GM23248 (cell line): ENCODE measurements around the gene GLP1R. TPM values are rescaled to one million over a fixed set of nuclear protein-coding genes. Genes with fewer than 3 reads are reported as not detected.

Source experiments
- DNase-seq: peaks from one replicate; pipeline ENCODE4 v3.0.0-alpha.2; 2015
- H2AFZ ChIP-seq: fragments of 200-600 bp; sonication (generic); 2 replicates; pipeline ENCODE4 v1.6.1; 2016; ENCODE audit warnings: antibody characterized with exemption
- H3F3A ChIP-seq: fragments of 200-600 bp; sonication (generic); 2 replicates; pipeline ENCODE4 v1.6.1; 2016; ENCODE audit warnings: mild to moderate bottlenecking, antibody characterized with exemption, mixed run types; ENCODE audit not compliant: insufficient read depth
- H3K27ac ChIP-seq: fragments of 200-600 bp; sonication (generic); 2 replicates; pipeline ENCODE4 v1.5.1; 2016; ENCODE audit warnings: mild to moderate bottlenecking
- H3K27me3 ChIP-seq: fragments of 200-600 bp; sonication (generic); replicated peaks from 2 replicates; pipeline ENCODE4 v1.6.1; 2016; ENCODE audit warnings: mild to moderate bottlenecking; ENCODE audit not compliant: insufficient read depth
- H3K36me3 ChIP-seq: fragments of 200-600 bp; sonication (generic); 2 replicates; pipeline ENCODE4 v1.6.1; 2016; ENCODE audit warnings: low read depth, mild to moderate bottlenecking
- H3K4me1 ChIP-seq: fragments of 200-600 bp; sonication (generic); 2 replicates; pipeline ENCODE4 v1.6.1; 2016; ENCODE audit warnings: mild to moderate bottlenecking; ENCODE audit not compliant: insufficient read depth
- H3K4me2 ChIP-seq: fragments of 200-600 bp; sonication (generic); one replicate; pipeline ENCODE4 v1.6.1; 2016; ENCODE audit warnings: mild to moderate bottlenecking; ENCODE audit not compliant: unreplicated experiment
- H3K4me3 ChIP-seq: fragments of 200-600 bp; sonication (generic); 2 replicates; pipeline ENCODE4 v1.5.1; 2016; ENCODE audit warnings: mild to moderate bottlenecking
- H3K79me2 ChIP-seq: fragments of 200-600 bp; sonication (generic); 2 replicates; pipeline ENCODE4 v1.6.1; 2016; ENCODE audit warnings: mild to moderate bottlenecking; ENCODE audit not compliant: insufficient read depth
- H3K9ac ChIP-seq: fragments of 200-600 bp; sonication (generic); 2 replicates; pipeline ENCODE4 v1.6.1; 2016; ENCODE audit warnings: mild to moderate bottlenecking
- H3K9me2 ChIP-seq: fragments of 200-600 bp; sonication (generic); 2 replicates; pipeline ENCODE4 v1.6.1; 2016; ENCODE audit warnings: mixed run types, mild to moderate bottlenecking, moderate library complexity; ENCODE audit not compliant: insufficient read depth
- H3K9me3 ChIP-seq: fragments of 200-600 bp; sonication (generic); one replicate; pipeline ENCODE4 v1.6.1; 2017; ENCODE audit warnings: low read depth
- H4K20me1 ChIP-seq: fragments of 200-600 bp; sonication (generic); 2 replicates; pipeline ENCODE4 v1.6.0; 2016; ENCODE audit not compliant: insufficient read depth
- EZH2 ChIP-seq: fragments of 200-600 bp; sonication (generic); IDR thresholded peaks from 2 replicates; pipeline ENCODE4 v1.6.1; 2018; ENCODE audit warnings: antibody characterized with exemption, mild to moderate bottlenecking; ENCODE audit not compliant: insufficient read depth, poor library complexity, severe bottlenecking
- EZH2phosphoT487 ChIP-seq: fragments of 200-600 bp; sonication (generic); IDR thresholded peaks from 2 replicates; pipeline ENCODE4 v1.6.1; 2018; ENCODE audit warnings: antibody characterized with exemption, moderate library complexity, mild to moderate bottlenecking, low read depth; ENCODE audit not compliant: insufficient read depth
- WGBS, 2 experiments: methylation state at CpG; one replicate each; pipeline ENCODE4 v1.1.6; 2015 to 2017; ENCODE audit warnings: low lambda C conversion rate in 2 of 2, low coverage in 1 of 2; ENCODE audit errors: missing lambda C conversion rate in 2 of 2; 5-methylcytosine and 5-hydroxymethylcytosine counted together
- in situ Hi-C: fragments of 300-500 bp; cut with MboI; formaldehyde crosslinking; loops from 2 replicates; pipeline ENCODE4 v1.15.0; 2020
- polyA plus RNA-seq: library from polyadenylated mRNA; unstranded; fragments of >200 nt; fragmentation: Nextera tagmentation; extraction: Ambion mirVana; gene quantifications from 2 replicates; pipeline ENCODE4 v1.2.1, GENCODE V29; 2016
- total RNA-seq: library from RNA; depleted of rRNA; stranded (reverse); fragments of >200 nt; shearing (Covaris generic); gene quantifications from 2 replicates; pipeline ENCODE4 v1.2.3, GENCODE V29; 2014

GLP1R gene
- total and polyA plus RNA-seq, 2 experiments from 2014 or later, result not detected

- Histone ChIP-seq H3K4me2 (no peak overlapping the region), H3K27ac (no peak overlapping the region), H3F3A (no peaks in the 10 kb centered on the region), H3K4me1 (no peaks in the 10 kb centered on the region), H3K9me2 (no peaks in the 10 kb centered on the region), H3K4me3 (no peak overlapping the region), H2AFZ (no peak overlapping the region), H3K79me2 (no peaks in the 10 kb centered on the region), H4K20me1 (no peaks in the 10 kb centered on the region), H3K27me3 (peaks cover 21% of the 10 kb centered on the region; the same call in 1 of the 2 replicates), H3K9ac (no peak overlapping the region), H3K36me3 (no peaks in the 10 kb centered on the region), H3K9me3 (no peaks in the 10 kb centered on the region)
- in situ Hi-C loops, result no loop called here
- TF ChIP-seq EZH2 (no peak), EZH2phosphoT487 (no peak)
- 42 to 49% methylated on average over 7 of the region's 7 CpGs for WGBS, 2 experiments
- no peak for DNase-seq
Observed at GRCh38 chr6:39068391-39068790, 19.8 kb downstream of the GLP1R start.

DNA sequence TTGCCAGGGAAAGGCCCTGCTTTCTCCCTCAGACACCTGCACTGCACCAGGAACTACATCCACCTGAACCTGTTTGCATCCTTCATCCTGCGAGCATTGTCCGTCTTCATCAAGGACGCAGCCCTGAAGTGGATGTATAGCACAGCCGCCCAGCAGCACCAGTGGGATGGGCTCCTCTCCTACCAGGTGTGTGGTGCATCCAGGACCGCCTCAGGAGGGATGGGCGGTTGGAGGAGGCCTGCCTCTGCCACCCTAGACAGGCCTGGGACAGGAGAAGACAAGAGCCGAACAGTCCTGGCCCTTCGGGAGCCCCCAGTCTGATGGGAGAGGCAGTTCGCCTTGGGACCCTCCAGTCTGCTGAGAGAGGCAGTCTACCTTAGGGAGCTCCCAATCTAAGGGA, 24.2 kb downstream of the GLP1R start:
- H3K4me3 ChIP-seq, result no peak overlapping the region
- DNase-seq, result no peak
- H3K36me3 ChIP-seq, result no peaks in the 10 kb centered on the region
- H3F3A ChIP-seq, result no peaks in the 10 kb centered on the region
- no peak overlapping the region for H2AFZ ChIP-seq
- no peak for TF ChIP-seq EZH2phosphoT487
- no peak for TF ChIP-seq EZH2
- WGBS, 2 experiments, result 52 to 61% methylated on average over 7 to 9 of the region's 9 CpGs
- H3K79me2 ChIP-seq, result no peaks in the 10 kb centered on the region
- in situ Hi-C loops, result no loop called here
- H3K9ac ChIP-seq, result no peak overlapping the region
- no peaks in the 10 kb centered on the region for H3K4me1 ChIP-seq
- H3K9me2 ChIP-seq, result no peaks in the 10 kb centered on the region
- no peak overlapping the region for H3K27ac ChIP-seq
- no peaks in the 10 kb centered on the region for H4K20me1 ChIP-seq
- no peak overlapping the region for H3K4me2 ChIP-seq
- H3K9me3 ChIP-seq, result no peaks in the 10 kb centered on the region
- H3K27me3 ChIP-seq, result peaks cover 15% of the 10 kb centered on the region; the same call in 1 of the 2 replicates

DNA sequence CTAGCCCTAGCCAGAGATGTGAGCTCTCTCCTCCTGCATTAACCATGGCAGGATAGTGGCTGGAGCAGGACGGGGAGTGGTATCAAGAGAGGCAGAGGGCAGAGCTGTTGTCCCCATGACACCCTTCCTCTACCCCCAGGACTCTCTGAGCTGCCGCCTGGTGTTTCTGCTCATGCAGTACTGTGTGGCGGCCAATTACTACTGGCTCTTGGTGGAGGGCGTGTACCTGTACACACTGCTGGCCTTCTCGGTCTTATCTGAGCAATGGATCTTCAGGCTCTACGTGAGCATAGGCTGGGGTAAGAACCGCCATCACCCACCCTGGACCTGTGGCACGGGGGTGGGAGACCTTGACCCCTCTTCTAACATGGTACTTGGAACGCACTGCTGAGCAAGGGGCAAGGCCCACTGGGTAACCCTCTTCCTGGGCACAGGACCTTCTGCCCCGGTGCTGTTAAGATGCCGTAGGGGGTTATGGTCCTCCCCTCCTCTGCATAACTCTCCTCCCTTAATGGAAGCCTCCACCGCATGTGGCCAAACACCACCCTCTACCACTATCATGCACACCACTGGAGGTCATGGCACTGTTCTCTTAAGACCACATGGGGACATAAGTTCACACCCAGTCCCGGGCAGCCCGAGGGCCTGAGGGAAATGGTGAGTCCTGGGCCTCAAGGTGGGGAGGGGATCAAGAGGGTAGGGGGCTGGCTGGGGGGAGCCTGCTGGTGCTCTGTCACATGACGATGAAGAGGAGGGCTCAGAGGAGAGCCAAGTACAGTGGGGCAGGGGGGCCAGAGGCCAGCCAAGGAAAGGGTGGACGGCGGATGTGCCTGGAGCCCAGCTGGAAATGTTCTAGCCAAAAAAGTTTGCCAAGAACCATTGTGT, 25.1 kb downstream of the GLP1R start:
- DNase-seq, result no peak
- 38 to 39% methylated on average over 12 to 17 of the region's 17 CpGs for WGBS, 2 experiments

DNA sequence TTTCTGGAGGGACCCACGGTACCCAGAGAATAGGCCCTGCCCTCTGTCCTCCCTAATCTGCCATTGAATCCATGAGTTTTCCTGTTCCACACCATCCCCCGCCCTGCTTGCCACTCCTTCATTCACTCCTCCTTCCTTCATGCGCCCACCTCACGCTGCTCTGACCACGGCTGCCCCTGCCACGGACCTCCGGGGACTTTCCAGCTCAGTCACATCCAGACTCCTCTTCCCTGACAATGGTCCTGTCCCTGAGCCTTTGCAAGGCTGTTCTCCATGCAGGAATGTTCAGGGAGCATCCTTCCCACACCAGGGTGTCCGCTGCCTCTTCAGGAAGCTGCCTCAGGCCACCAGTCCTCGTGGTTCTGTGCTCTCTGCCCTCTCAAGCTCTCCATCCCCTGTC, 25.9 kb downstream of the GLP1R start:
- H3K4me1 ChIP-seq, result no peaks in the 10 kb centered on the region
- 20% methylated on average over 9 of the region's 9 CpGs for WGBS, 2 experiments
- H3K79me2 ChIP-seq, result no peaks in the 10 kb centered on the region
- no peaks in the 10 kb centered on the region for H4K20me1 ChIP-seq
- H3K9ac ChIP-seq, result no peak overlapping the region
- no peak overlapping the region for H3K4me3 ChIP-seq
- in situ Hi-C loops, result no loop called here
- TF ChIP-seq EZH2phosphoT487 (no peak), EZH2 (no peak)
- no peaks in the 10 kb centered on the region for H3F3A ChIP-seq
- H3K27me3 ChIP-seq, result peaks cover 15% of the 10 kb centered on the region; the same call in 1 of the 2 replicates
- no peak overlapping the region for H2AFZ ChIP-seq
- H3K4me2 ChIP-seq, result no peak overlapping the region
- no peaks in the 10 kb centered on the region for H3K9me3 ChIP-seq
- no peaks in the 10 kb centered on the region for H3K36me3 ChIP-seq
- no peak for DNase-seq
- H3K27ac ChIP-seq, result no peak overlapping the region
- no peaks in the 10 kb centered on the region for H3K9me2 ChIP-seq

More for the DNA sequence above, 25.1 kb downstream of the GLP1R start:
- Histone ChIP-seq H3F3A (no peaks in the 10 kb centered on the region), H3K36me3 (no peaks in the 10 kb centered on the region), H4K20me1 (no peaks in the 10 kb centered on the region), H3K27me3 (peaks cover 15% of the 10 kb centered on the region; the same call in 1 of the 2 replicates), H3K4me1 (no peaks in the 10 kb centered on the region), H3K27ac (no peak overlapping the region), H3K9me3 (no peaks in the 10 kb centered on the region), H3K79me2 (no peaks in the 10 kb centered on the region), H3K9ac (no peak overlapping the region), H3K4me3 (no peak overlapping the region), H3K9me2 (no peaks in the 10 kb centered on the region), H2AFZ (no peak overlapping the region), H3K4me2 (no peak overlapping the region)
- in situ Hi-C loops, result no loop called here
- TF ChIP-seq EZH2 (no peak), EZH2phosphoT487 (no peak)
